GM20000 (cell line): ENCODE measurements around the gene OTX1.

ENCODE experiments used
- DNase-seq: peaks from one replicate; pipeline ENCODE4 v3.0.0; 2012; ENCODE audit warnings: low spot score
- CTCF ChIP-seq: IDR thresholded peaks from 2 replicates; pipeline ENCODE4 v1.5.1; 2012; ENCODE audit warnings: mild to moderate bottlenecking, control low read depth; ENCODE audit errors: extremely low read depth, missing control alignments

Gene OTX1

GRCh38 chr2:63046961-63047320 is 3.7 kb upstream of the OTX1 start:
- no peak for TF ChIP-seq CTCF
- no peak for DNase-seq

GRCh38 chr2:63047321-63048279 is 3.0 kb upstream of the OTX1 start:
- TF ChIP-seq CTCF: peak; percentile 18
- peak; percentile 36 for DNase-seq

- peak; percentile 44 for DNase-seq
- no peak for TF ChIP-seq CTCF
These were observed 2.1 kb upstream of the OTX1 start for GRCh38 chr2:63048367-63049171.

GRCh38 chr2:63049211-63049969 is 1.2 kb upstream of the OTX1 start:
- peak; percentile 25 for DNase-seq
- no peak for TF ChIP-seq CTCF

GRCh38 chr2:63049970-63050333 is 678 bp upstream of the OTX1 start:
- TF ChIP-seq CTCF: no peak
- DNase-seq: no peak

- TF ChIP-seq CTCF: no peak
- peak; percentile 53 for DNase-seq
These were observed 588 bp downstream of the OTX1 start for GRCh38 chr2:63051042-63051794.
